MM.1S (cell line): Measurements from ENCODE around the gene PRPS1.

ENCODE experiments used
- DNase-seq: peaks from one replicate; pipeline ENCODE4 v3.0.0-alpha.2; 2015
- H2AFZ ChIP-seq: fragments of 300-600 bp; sonication (generic); 2 replicates; pipeline ENCODE4 v1.6.0; 2016; ENCODE audit warnings: antibody characterized with exemption, low read length
- H3F3A ChIP-seq: fragments of 300-600 bp; sonication (generic); 2 replicates; pipeline ENCODE4 v1.6.1; 2016; ENCODE audit warnings: mild to moderate bottlenecking, antibody characterized with exemption, low read length, moderate library complexity, mixed read lengths; ENCODE audit not compliant: insufficient read depth
- H3K27ac ChIP-seq: fragments of 300-600 bp; sonication (generic); 2 replicates; pipeline ENCODE4 v1.5.1; 2016; ENCODE audit warnings: mild to moderate bottlenecking, low read length
- H3K27me3 ChIP-seq: fragments of 300-600 bp; sonication (generic); replicated peaks from 2 replicates; pipeline ENCODE4 v1.6.0; 2016; ENCODE audit warnings: low read length; ENCODE audit not compliant: insufficient read depth
- H3K36me3 ChIP-seq: fragments of 300-600 bp; sonication (generic); replicated peaks from 2 replicates; pipeline ENCODE4 v1.6.1; 2016; ENCODE audit warnings: mild to moderate bottlenecking, low read length, mixed read lengths; ENCODE audit not compliant: insufficient read depth
- H3K4me1 ChIP-seq: fragments of 300-600 bp; sonication (generic); 2 replicates; pipeline ENCODE4 v1.6.1; 2016; ENCODE audit warnings: low read length, mixed read lengths
- H3K4me2 ChIP-seq: fragments of 300-600 bp; sonication (generic); 2 replicates; pipeline ENCODE4 v1.6.0; 2016; ENCODE audit warnings: low read depth, low read length
- H3K4me3 ChIP-seq: fragments of 300-600 bp; sonication (generic); 2 replicates; pipeline ENCODE4 v1.5.1; 2016; ENCODE audit warnings: low read length, mixed read lengths
- H3K79me2 ChIP-seq: fragments of 300-600 bp; sonication (generic); 2 replicates; pipeline ENCODE4 v1.6.1; 2016; ENCODE audit warnings: mixed run types, low read length, mixed read lengths
- H3K9ac ChIP-seq: fragments of 300-600 bp; sonication (generic); 2 replicates; pipeline ENCODE4 v1.6.1; 2016; ENCODE audit warnings: low read length, mixed read lengths
- H3K9me2 ChIP-seq: fragments of 300-600 bp; sonication (generic); replicated peaks from 2 replicates; pipeline ENCODE4 v1.6.1; 2016; ENCODE audit warnings: mild to moderate bottlenecking, low read length, mixed read lengths; ENCODE audit not compliant: insufficient read depth
- H3K9me3 ChIP-seq: fragments of 300-600 bp; sonication (generic); replicated peaks from 2 replicates; pipeline ENCODE4 v1.6.1; 2016; ENCODE audit warnings: mild to moderate bottlenecking, low read length, mixed read lengths; ENCODE audit not compliant: insufficient read depth
- H4K20me1 ChIP-seq: fragments of 300-600 bp; sonication (generic); 2 replicates; pipeline ENCODE4 v1.6.1; 2016; ENCODE audit warnings: mild to moderate bottlenecking, low read length, moderate library complexity, mixed read lengths; ENCODE audit not compliant: insufficient read depth
- EZH2 ChIP-seq: fragments of 300-600 bp; sonication (generic); optimal IDR thresholded peaks from 2 replicates; pipeline ENCODE3; 2017; ENCODE audit warnings: low read depth, mild to moderate bottlenecking, antibody characterized with exemption, low read length, mixed read lengths
- EZH2phosphoT487 ChIP-seq: fragments of 300-600 bp; sonication (generic); IDR thresholded peaks from 2 replicates; pipeline ENCODE4 v1.6.1; 2018; ENCODE audit warnings: antibody characterized with exemption, low read length
- TF ChIP-seq, protein P1 (sequence below): fragments of 300-600 bp; sonication (generic); IDR thresholded peaks from 2 replicates; pipeline ENCODE4 v1.5.1; 2016; ENCODE audit warnings: antibody characterized with exemption, low read length, mixed read lengths

PRPS1 gene

DNA sequence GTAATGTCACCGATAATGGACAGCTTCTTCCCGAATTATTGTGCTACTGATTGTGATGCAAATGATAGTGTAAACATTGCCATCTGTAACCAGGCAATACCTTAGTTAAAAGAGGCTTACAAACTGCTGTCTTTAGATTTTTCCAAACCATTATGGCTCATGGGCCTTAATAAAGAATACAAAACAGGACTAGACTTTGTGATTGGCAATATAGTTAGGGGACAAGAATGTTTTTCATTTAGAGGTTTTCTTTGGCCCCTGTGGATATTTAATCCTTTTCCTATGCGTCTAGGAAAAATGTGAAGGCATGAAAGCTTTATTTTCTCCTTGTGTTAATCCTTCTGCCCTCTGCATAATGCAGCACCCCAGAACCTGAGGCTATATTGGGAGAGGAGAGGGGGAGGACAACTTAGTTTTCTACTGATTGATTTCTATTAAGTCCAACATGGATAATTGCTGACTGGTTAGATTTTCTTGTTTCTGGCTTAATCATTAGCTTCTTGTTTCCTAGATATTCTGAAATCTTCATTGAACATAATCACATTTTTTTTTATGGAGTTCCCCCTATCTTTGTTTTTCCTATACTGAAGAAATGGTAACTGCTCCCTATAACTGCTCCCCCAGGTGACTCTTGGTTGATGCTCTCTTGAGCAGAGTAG lies 1.9 kb downstream of the PRPS1 start:
- Histone ChIP-seq H3F3A (no peaks in the 10 kb centered on the region), H3K36me3 (no peaks in the 10 kb centered on the region), H3K27me3 (no peaks in the 10 kb centered on the region), H3K9ac (peak overlapping the region; percentile 79; the same call in 1 of the 2 replicates), H3K4me3 (peak overlapping the region; percentile 76; the same call in 1 of the 2 replicates), H2AFZ (no peak overlapping the region), H3K4me2 (peak overlapping the region; percentile 45), H3K9me2 (no peaks in the 10 kb centered on the region), H3K27ac (no peak overlapping the region), H4K20me1 (0 out of 2 replicates have a peak, but pooled peaks cover 4% of the 10 kb centered on the region), H3K79me2 (peaks cover 59% of the 10 kb centered on the region), H3K9me3 (no peaks in the 10 kb centered on the region), H3K4me1 (no peaks in the 10 kb centered on the region)
- TF ChIP-seq EZH2phosphoT487: no peak
- TF ChIP-seq, protein P1, sequence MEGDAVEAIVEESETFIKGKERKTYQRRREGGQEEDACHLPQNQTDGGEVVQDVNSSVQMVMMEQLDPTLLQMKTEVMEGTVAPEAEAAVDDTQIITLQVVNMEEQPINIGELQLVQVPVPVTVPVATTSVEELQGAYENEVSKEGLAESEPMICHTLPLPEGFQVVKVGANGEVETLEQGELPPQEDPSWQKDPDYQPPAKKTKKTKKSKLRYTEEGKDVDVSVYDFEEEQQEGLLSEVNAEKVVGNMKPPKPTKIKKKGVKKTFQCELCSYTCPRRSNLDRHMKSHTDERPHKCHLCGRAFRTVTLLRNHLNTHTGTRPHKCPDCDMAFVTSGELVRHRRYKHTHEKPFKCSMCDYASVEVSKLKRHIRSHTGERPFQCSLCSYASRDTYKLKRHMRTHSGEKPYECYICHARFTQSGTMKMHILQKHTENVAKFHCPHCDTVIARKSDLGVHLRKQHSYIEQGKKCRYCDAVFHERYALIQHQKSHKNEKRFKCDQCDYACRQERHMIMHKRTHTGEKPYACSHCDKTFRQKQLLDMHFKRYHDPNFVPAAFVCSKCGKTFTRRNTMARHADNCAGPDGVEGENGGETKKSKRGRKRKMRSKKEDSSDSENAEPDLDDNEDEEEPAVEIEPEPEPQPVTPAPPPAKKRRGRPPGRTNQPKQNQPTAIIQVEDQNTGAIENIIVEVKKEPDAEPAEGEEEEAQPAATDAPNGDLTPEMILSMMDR: no peak
- no peak for TF ChIP-seq EZH2
- DNase-seq: no peak

DNA sequence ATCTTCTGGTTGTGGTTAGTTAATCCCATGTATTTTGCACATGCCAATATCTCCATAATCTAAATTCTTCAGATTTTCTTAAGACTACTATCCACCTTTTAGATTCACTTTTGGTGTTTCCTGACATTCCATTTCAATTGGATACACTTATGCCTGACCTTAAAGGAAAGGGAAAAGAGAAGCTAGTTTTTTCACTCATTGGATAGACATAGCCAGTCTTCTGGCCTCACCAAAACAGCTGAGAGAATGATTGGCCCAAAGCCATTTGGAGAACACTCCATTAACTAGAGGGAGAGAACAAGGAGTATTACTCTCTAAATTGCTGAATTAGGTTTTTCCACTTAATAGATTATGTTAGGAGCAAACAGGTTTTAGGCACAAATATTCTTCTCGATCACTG lies 4.0 kb downstream of the PRPS1 start:
- Histone ChIP-seq H3K36me3 (no peaks in the 10 kb centered on the region), H3K9ac (no peak overlapping the region), H3K4me2 (no peak overlapping the region), H3K27me3 (no peaks in the 10 kb centered on the region), H3F3A (no peaks in the 10 kb centered on the region), H3K4me1 (no peaks in the 10 kb centered on the region), H3K4me3 (no peak overlapping the region), H3K27ac (no peak overlapping the region), H3K9me3 (no peaks in the 10 kb centered on the region), H3K9me2 (no peaks in the 10 kb centered on the region), H3K79me2 (peaks cover 79% of the 10 kb centered on the region), H2AFZ (no peak overlapping the region), H4K20me1 (0 out of 2 replicates have a peak, but pooled peaks cover 4% of the 10 kb centered on the region)
- TF ChIP-seq, protein P1: no peak
- no peak for TF ChIP-seq EZH2phosphoT487
- no peak for TF ChIP-seq EZH2
- no peak for DNase-seq

DNA sequence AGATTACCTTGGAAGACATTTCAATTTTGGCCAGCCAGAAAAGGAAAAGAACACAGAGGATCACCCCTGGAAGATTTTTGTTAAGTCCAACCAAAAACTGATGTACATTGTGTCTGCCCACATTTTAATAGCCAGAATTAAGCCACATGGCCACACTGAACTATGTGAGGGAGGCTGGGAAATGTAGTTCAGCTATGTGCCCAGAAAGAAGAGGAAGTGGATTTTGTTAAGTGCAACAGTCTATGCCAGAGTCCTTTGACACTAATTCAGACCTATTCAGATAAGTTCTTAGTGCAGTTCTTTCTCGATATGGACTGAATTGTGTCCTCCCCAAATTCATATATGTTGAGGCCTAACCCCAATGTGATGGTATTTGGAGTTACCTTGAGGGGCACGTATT lies 18.4 kb downstream of the PRPS1 start:
- 0 out of 2 replicates have a peak, but pooled peaks cover 4% of the 10 kb centered on the region for H3K79me2 ChIP-seq
- no peaks in the 10 kb centered on the region; the same call in 1 of the 2 replicates for H3F3A ChIP-seq
- no peaks in the 10 kb centered on the region for H4K20me1 ChIP-seq
- H3K4me3 ChIP-seq: no peak overlapping the region
- H3K9ac ChIP-seq: no peak overlapping the region
- no peaks in the 10 kb centered on the region for H3K4me1 ChIP-seq
- no peaks in the 10 kb centered on the region for H3K9me2 ChIP-seq
- H3K27me3 ChIP-seq: no peaks in the 10 kb centered on the region
- no peaks in the 10 kb centered on the region; the same call in none of the 2 replicates for H3K36me3 ChIP-seq
- H3K27ac ChIP-seq: no peak overlapping the region
- no peak for DNase-seq
- H3K4me2 ChIP-seq: no peak overlapping the region
- H3K9me3 ChIP-seq: no peaks in the 10 kb centered on the region
- no peak overlapping the region for H2AFZ ChIP-seq
- TF ChIP-seq EZH2 (no peak), EZH2phosphoT487 (no peak)
- TF ChIP-seq, protein P1: no peak
